ENCODE results near the gene FSTL4. TPM values are rescaled to one million over a fixed set of nuclear protein-coding genes. Genes with fewer than 3 reads are reported as not detected.

The FSTL4 gene
- total RNA-seq, 1 experiment from 2014 or later = not detected

DNA sequence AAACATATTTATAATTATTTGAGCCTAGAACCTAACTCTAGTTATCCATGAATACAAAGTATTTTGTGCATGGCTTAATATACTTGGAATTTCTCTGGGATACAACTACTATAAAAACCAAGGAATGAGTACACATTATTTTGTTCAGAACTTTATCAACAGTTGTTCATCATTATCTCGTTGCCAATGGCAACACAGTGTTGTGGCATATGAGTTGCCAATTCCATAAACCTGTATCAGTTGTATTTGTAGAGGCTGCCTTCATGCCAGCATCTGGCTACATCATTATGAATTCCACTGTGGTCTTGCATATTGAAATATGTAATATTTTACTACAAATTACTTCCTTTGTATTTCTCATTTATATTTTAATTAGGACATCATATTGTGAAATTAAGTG lies 250.4 kb downstream of the FSTL4 start:
- intact Hi-C loops (cut with micrococcal nuclease; ENCODE audit: unreplicated experiment) = no loop called here
- ChIA-PET POLR2A (ENCODE audit: unreplicated experiment) (no interaction called here), CTCF (no interaction called here)
- Histone ChIP-seq H2AFZ (no peak overlapping the region), H3K4me1 (replicated peaks; ENCODE audit: insufficient read depth) (no peaks in the 10 kb centered on the region), H3K36me3 (ENCODE audit: low read depth) (no peaks in the 10 kb centered on the region), H3F3A (ENCODE audit: insufficient read depth, low read depth) (no peaks in the 10 kb centered on the region), H3K27me3 (ENCODE audit: insufficient read depth, low read depth) (no peaks in the 10 kb centered on the region), H3K9me2 (ENCODE audit: insufficient read depth) (no peaks in the 10 kb centered on the region), H3K4me3 (no peak overlapping the region), H3K27ac (no peak overlapping the region), H3K4me2 (no peak overlapping the region), H3K79me2 (ENCODE audit: low read depth) (no peaks in the 10 kb centered on the region), H4K20me1 (ENCODE audit: insufficient read depth) (no peaks in the 10 kb centered on the region), H3K9me3 (ENCODE audit: insufficient read depth, low read depth) (no peaks in the 10 kb centered on the region)
- BruUV-seq (replicated peaks) = no TSS peak
- no peak for TF ChIP-seq EZH2 (IDR thresholded peaks at IDR 0.05; ENCODE audit: low read depth)
- TF ChIP-seq, protein P1, sequence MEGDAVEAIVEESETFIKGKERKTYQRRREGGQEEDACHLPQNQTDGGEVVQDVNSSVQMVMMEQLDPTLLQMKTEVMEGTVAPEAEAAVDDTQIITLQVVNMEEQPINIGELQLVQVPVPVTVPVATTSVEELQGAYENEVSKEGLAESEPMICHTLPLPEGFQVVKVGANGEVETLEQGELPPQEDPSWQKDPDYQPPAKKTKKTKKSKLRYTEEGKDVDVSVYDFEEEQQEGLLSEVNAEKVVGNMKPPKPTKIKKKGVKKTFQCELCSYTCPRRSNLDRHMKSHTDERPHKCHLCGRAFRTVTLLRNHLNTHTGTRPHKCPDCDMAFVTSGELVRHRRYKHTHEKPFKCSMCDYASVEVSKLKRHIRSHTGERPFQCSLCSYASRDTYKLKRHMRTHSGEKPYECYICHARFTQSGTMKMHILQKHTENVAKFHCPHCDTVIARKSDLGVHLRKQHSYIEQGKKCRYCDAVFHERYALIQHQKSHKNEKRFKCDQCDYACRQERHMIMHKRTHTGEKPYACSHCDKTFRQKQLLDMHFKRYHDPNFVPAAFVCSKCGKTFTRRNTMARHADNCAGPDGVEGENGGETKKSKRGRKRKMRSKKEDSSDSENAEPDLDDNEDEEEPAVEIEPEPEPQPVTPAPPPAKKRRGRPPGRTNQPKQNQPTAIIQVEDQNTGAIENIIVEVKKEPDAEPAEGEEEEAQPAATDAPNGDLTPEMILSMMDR (conservative IDR thresholded peaks at IDR 0.05) = no peak
- DNase-seq = no peak

DNA sequence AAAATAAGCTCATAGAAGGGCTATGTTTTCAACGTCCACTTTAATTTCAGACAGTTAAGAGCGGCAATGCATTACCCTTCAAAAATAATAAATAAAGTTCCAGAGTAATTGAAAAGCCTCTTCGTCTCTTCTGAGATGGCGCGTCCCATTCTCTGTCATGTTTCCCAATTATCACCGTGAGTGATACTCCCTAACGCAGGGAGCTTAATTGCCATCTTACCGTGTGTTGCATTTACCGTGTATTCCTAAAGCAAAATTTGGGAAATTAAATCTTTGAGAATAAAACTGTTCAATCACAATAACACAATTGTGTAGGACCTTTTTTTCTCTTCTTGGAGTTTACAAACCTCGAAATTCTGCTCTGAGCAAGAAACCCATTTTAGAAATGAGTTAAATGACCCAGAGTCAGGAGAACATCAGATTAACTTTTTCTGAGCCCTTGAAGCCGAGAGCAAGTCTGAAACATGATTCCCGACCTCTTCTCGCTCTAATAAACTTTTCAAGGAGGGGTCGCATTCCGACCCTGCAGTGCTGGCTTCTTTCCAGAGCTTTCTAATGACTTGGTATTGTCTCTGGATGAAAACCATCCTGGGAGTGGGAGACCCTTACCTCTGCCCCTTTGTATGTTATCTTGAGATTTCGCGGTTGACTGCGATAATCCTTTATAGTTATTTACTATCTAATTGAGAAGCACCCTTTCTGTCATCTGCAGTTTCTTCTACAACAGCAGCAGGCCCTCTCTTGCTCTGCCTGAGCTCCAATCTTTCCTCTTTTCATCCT lies 251.5 kb downstream of the FSTL4 start:
- H2AFZ ChIP-seq = no peak overlapping the region
- H3K4me1 ChIP-seq (replicated peaks; ENCODE audit: insufficient read depth) = no peaks in the 10 kb centered on the region
- TF ChIP-seq, protein P1 (conservative IDR thresholded peaks at IDR 0.05) = no peak
- TF ChIP-seq EZH2 (IDR thresholded peaks at IDR 0.05; ENCODE audit: low read depth) = no peak
- CTCF ChIA-PET = no interaction called here
- POLR2A ChIA-PET (ENCODE audit: unreplicated experiment) = no interaction called here
- no peak overlapping the region for H3K27ac ChIP-seq
- no peak overlapping the region for H3K4me3 ChIP-seq
- no peak for DNase-seq
- H3K4me2 ChIP-seq = no peak overlapping the region
- H3K79me2 ChIP-seq (ENCODE audit: low read depth) = no peaks in the 10 kb centered on the region
- H3K36me3 ChIP-seq (ENCODE audit: low read depth) = no peaks in the 10 kb centered on the region
- intact Hi-C loops (cut with micrococcal nuclease; ENCODE audit: unreplicated experiment) = no loop called here
- no peaks in the 10 kb centered on the region for H3K9me2 ChIP-seq (ENCODE audit: insufficient read depth)
- H3K9me3 ChIP-seq (ENCODE audit: insufficient read depth, low read depth) = no peaks in the 10 kb centered on the region
- no peaks in the 10 kb centered on the region for H4K20me1 ChIP-seq (ENCODE audit: insufficient read depth)
- H3K27me3 ChIP-seq (ENCODE audit: insufficient read depth, low read depth) = no peaks in the 10 kb centered on the region
- no TSS peak for BruUV-seq (replicated peaks)
- H3F3A ChIP-seq (ENCODE audit: insufficient read depth, low read depth) = no peaks in the 10 kb centered on the region

DNA sequence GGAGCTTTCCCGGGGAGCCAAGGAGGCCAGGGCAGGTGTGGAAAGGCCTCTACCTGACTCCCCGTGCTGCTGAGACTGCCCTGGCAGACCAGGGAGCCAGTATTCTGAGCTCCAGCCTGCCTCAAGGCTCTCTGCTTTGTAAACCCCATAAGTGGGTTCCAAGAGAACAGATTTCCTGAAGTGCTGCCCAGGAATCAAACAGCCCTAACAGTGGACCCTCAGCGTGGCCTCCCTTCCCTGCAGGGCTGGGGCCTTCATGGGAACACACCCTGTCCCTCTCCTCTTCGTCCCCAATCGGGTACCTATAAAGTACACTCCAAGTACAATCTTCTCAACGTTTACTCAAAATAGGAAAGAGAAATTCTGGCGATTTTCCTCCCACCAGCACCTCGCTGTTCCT lies 252.5 kb downstream of the FSTL4 start:
- Histone ChIP-seq H3K9me2 (ENCODE audit: insufficient read depth) (no peaks in the 10 kb centered on the region), H3K79me2 (ENCODE audit: low read depth) (no peaks in the 10 kb centered on the region), H3K27ac (no peak overlapping the region), H3K9me3 (ENCODE audit: insufficient read depth, low read depth) (no peaks in the 10 kb centered on the region), H3K4me2 (no peak overlapping the region), H3K36me3 (ENCODE audit: low read depth) (no peaks in the 10 kb centered on the region), H3K27me3 (ENCODE audit: insufficient read depth, low read depth) (no peaks in the 10 kb centered on the region), H3K4me3 (no peak overlapping the region), H4K20me1 (ENCODE audit: insufficient read depth) (no peaks in the 10 kb centered on the region), H3K4me1 (replicated peaks; ENCODE audit: insufficient read depth) (no peaks in the 10 kb centered on the region), H2AFZ (no peak overlapping the region), H3F3A (ENCODE audit: insufficient read depth, low read depth) (no peaks in the 10 kb centered on the region)
- ChIA-PET POLR2A (ENCODE audit: unreplicated experiment) (no interaction called here), CTCF (no interaction called here)
- no TSS peak for BruUV-seq (replicated peaks)
- intact Hi-C loops (cut with micrococcal nuclease; ENCODE audit: unreplicated experiment) = no loop called here
- DNase-seq = no peak
- TF ChIP-seq, protein P1 (conservative IDR thresholded peaks at IDR 0.05) = no peak
- no peak for TF ChIP-seq EZH2 (IDR thresholded peaks at IDR 0.05; ENCODE audit: low read depth)
